Endothelial cell of umbilical vein (primary cell): Measurements from ENCODE around the gene TBC1D10A. TPM values are rescaled to one million over a fixed set of nuclear protein-coding genes. Genes with fewer than 3 reads are reported as not detected.

Experiments used
- BruUV-seq: library from RNA; stranded (reverse); fragments of 400-500 nt; replicated peaks from 2 replicates; lab custom pipeline; 2021; lab: Mats Ljungman, UMichigan
- CTCF ChIA-PET: fragments of 300-600, 350-600 bp; sonication (Branson Sonifier 250); formaldehyde crosslinking; loops from one replicate; lab custom pipeline; 2021; ENCODE audit warnings: antibody characterized with exemption, inconsistent platforms; lab: Charles Lee
- POLR2A ChIA-PET: fragments of 300-600, 350-600 bp; sonication (Branson Sonifier 250); formaldehyde crosslinking; loops from one replicate; lab custom pipeline; 2021; ENCODE audit warnings: antibody characterized with exemption, inconsistent platforms; lab: Charles Lee
- DNase-seq: peaks from one replicate; pipeline ENCODE4 v3.0.0-alpha.2; 2011; ENCODE audit warnings: low read depth, low spot score
- FAIRE-seq: peaks from 2 replicates; lab custom pipeline; 2011; peaks lifted over from hg19 to GRCh38; lab: Jason Lieb, UNC
- H2AFZ ChIP-seq: 2 replicates; pipeline ENCODE4 v1.6.0; 2012; ENCODE audit warnings: low read depth, low read length, control low read depth, inconsistent platforms
- H3K27ac ChIP-seq: 2 replicates; pipeline ENCODE4 v1.5.1; 2011; ENCODE audit warnings: low read depth, mild to moderate bottlenecking, control low read depth, low read length, moderate library complexity; ENCODE audit not compliant: insufficient read depth
- H3K27me3 ChIP-seq, 2 experiments: 2 replicates each; pipeline versions ENCODE4 v1.6.0 to v1.6.1; 2011; ENCODE audit warnings: low read length in 2 of 2, mixed read lengths in 1 of 2; ENCODE audit not compliant: control insufficient read depth in 2 of 2, insufficient read depth in 2 of 2
- H3K36me3 ChIP-seq, 2 experiments: 2 replicates in 1 of 2; 3 replicates in 1 of 2; pipeline ENCODE4 v1.5.1; 2011; ENCODE audit warnings: low read length in 2 of 2, mild to moderate bottlenecking in 1 of 2, moderate library complexity in 1 of 2; ENCODE audit not compliant: control insufficient read depth in 2 of 2, insufficient read depth in 2 of 2; ENCODE audit errors: extremely low read depth in 1 of 2
- H3K4me1 ChIP-seq: 3 replicates; pipeline ENCODE4 v1.5.1; 2011; ENCODE audit warnings: mild to moderate bottlenecking, low read length; ENCODE audit not compliant: control insufficient read depth, insufficient read depth; ENCODE audit errors: extremely low read depth
- H3K4me2 ChIP-seq: 2 replicates; pipeline ENCODE4 v1.6.1; 2011; ENCODE audit warnings: low read length, control low read depth, mixed read lengths; ENCODE audit not compliant: insufficient read depth
- H3K4me3 ChIP-seq, 3 experiments: fragments of 200-600 bp in 1 of 3; sonication (generic), shearing (Covaris generic) in 1 of 3; replicated peaks in 1 of 3; 2 replicates each; pipeline ENCODE4 v1.5.1; 2011 to 2016; ENCODE audit warnings: control low read depth in 3 of 3, low read length in 3 of 3, mild to moderate bottlenecking in 2 of 3, inconsistent platforms in 1 of 3, low read depth in 1 of 3, moderate library complexity in 1 of 3; ENCODE audit not compliant: insufficient read depth in 1 of 3
- H3K79me2 ChIP-seq: 2 replicates; pipeline ENCODE4 v1.6.0; 2012; ENCODE audit warnings: low read length, inconsistent platforms; ENCODE audit not compliant: control insufficient read depth, insufficient read depth
- H3K9ac ChIP-seq: replicated peaks from 2 replicates; pipeline ENCODE3; 2011; ENCODE audit warnings: low read length, control low read depth; ENCODE audit not compliant: insufficient read depth; ENCODE audit errors: extremely low read depth
- H3K9me1 ChIP-seq: replicated peaks from 3 replicates; pipeline ENCODE4 v1.6.0; 2011; ENCODE audit warnings: mild to moderate bottlenecking, low read length; ENCODE audit not compliant: control insufficient read depth, insufficient read depth; ENCODE audit errors: extremely low read depth
- H3K9me3 ChIP-seq: replicated peaks from 2 replicates; pipeline ENCODE4 v1.5.1; 2012; ENCODE audit warnings: low read length, inconsistent platforms; ENCODE audit not compliant: control insufficient read depth, insufficient read depth
- H4K20me1 ChIP-seq: replicated peaks from 2 replicates; pipeline ENCODE3; 2011; ENCODE audit warnings: mild to moderate bottlenecking, low read length; ENCODE audit not compliant: control insufficient read depth, insufficient read depth; ENCODE audit errors: extremely low read depth
- EZH2 ChIP-seq: IDR thresholded peaks from 2 replicates; pipeline ENCODE4 v1.6.1; 2012; ENCODE audit warnings: borderline replicate concordance, low read depth, mild to moderate bottlenecking, moderate library complexity, low read length, inconsistent platforms; ENCODE audit not compliant: severe bottlenecking
- FOS ChIP-seq: IDR thresholded peaks from 2 replicates; pipeline ENCODE4 v1.6.1; 2011; ENCODE audit warnings: mild to moderate bottlenecking, low read length, moderate library complexity, borderline replicate concordance; ENCODE audit not compliant: insufficient read depth
- GATA2 ChIP-seq: IDR thresholded peaks from 2 replicates; pipeline ENCODE4 v1.7.0; 2011; ENCODE audit warnings: low read depth, mild to moderate bottlenecking, moderate library complexity, mixed read lengths, low read length; ENCODE audit not compliant: insufficient read length, insufficient read depth
- JUN ChIP-seq: IDR thresholded peaks from 2 replicates; pipeline ENCODE4 v1.6.1; 2011; ENCODE audit warnings: borderline replicate concordance, low read depth; ENCODE audit not compliant: insufficient read length, insufficient read depth
- MYC ChIP-seq: IDR thresholded peaks from one replicate; pipeline ENCODE4 v1.6.1; 2011; ENCODE audit warnings: mild to moderate bottlenecking, low read depth, low read length
- POLR2A ChIP-seq: IDR thresholded peaks from 2 replicates; pipeline ENCODE4 v1.6.1; 2012; ENCODE audit warnings: low read depth, mild to moderate bottlenecking, control low read depth, low read length
- POLR2AphosphoS5 ChIP-seq: IDR thresholded peaks from 2 replicates; pipeline ENCODE4 v1.6.1; 2012; ENCODE audit warnings: low read depth, mild to moderate bottlenecking, control low read depth, low read length, moderate library complexity; ENCODE audit not compliant: insufficient read depth
- dilution Hi-C: fragments of 300-500 bp; cut with MboI; formaldehyde crosslinking; loops from one replicate; pipeline ENCODE4 v1.15.0; 2019; ENCODE audit warnings: low sequenced_read_pairs; ENCODE audit not compliant: extremely low pct_ligation_motif_present
- intact Hi-C: fragments of 100-400 bp; cut with micrococcal nuclease; formaldehyde crosslinking; loops from one replicate; pipeline ENCODE4 v1.10.0; 2022
- polyA plus RNA-seq, 4 experiments: library from polyadenylated mRNA; depleted of rRNA in 3 of 4; stranded (reverse) in 3 of 4; unstranded in 1 of 4; fragments of >200 nt; gene quantifications; 2 replicates each; pipeline versions ENCODE4 v1.2.1 to v1.2.3, GENCODE V29; 2011 to 2012; ENCODE audit warnings: missing spikeins in 1 of 4
- total RNA-seq: library from RNA; stranded (reverse); gene quantifications from 2 replicates; pipeline ENCODE4 v1.2.3, GENCODE V29; 2021
- TF ChIP-seq, protein P1 (sequence below): IDR thresholded peaks from 2 replicates; pipeline ENCODE4 v1.6.1; 2011; ENCODE audit not compliant: insufficient read depth, insufficient read length
- TF ChIP-seq, protein P2 (sequence below), 2 donors: IDR thresholded peaks; 1 replicate in 1 of 2; 2 replicates in 1 of 2; pipeline ENCODE4 v1.5.1; 2011; ENCODE audit warnings: low read length in 2 of 2, mild to moderate bottlenecking in 2 of 2, moderate library complexity in 2 of 2, control low read depth in 1 of 2, inconsistent platforms in 1 of 2, low read depth in 1 of 2; ENCODE audit not compliant: insufficient read depth in 1 of 2; ENCODE audit errors: extremely low read depth in 1 of 2

TBC1D10A gene
- total and polyA plus RNA-seq, 2 donors (not counting 3 experiments of a cell fraction or from before 2014, with no cell fraction given), result 10.0 to 11.9 TPM

DNA sequence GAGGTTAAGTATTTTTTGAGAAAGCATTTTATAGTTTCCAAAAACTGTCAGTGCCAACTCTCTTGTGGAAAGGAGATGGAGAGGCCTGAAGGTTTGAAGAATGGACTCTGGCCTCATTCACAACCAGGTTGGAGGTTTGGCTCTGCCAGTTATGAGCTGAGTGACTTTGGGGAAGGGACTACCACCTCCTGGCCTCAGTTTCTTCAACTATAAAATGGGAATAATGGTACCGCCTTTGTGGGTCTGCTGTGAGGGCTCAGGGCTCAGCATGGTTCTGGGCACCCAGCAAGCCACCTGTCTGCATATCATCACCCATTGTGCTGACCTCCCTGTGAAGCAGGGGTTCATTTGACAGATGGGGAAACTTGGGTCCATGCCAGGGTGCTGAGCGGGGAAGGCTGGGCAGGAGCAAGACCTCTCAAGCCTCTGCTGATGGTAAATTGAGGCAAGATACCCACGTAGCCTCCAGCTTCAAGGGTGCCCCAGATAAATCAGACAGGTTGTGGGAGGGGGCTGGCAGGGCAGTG is 76.6 kb downstream of the TBC1D10A start:
- H3K4me2 ChIP-seq, result no peak overlapping the region
- ChIA-PET POLR2A (no interaction called here), CTCF (interaction anchor here (1.2 to 2.7 kb wide), 3 partner anchors 17 to 143 kb away, joined by 4 to 16 read pairs (median 6); no protein-coding TSS in a partner anchor)
- dilution Hi-C loops (no loop called here), intact Hi-C loops (no loop called here)
- no TSS peak for BruUV-seq
- no peak overlapping the region for H3K9ac ChIP-seq
- H3K9me1 ChIP-seq, result no peaks in the 10 kb centered on the region
- H3K36me3 ChIP-seq, result no peaks in the 10 kb centered on the region
- H3K27ac ChIP-seq, result no peak overlapping the region
- H3K4me3 ChIP-seq, result no peak overlapping the region
- no peak for TF ChIP-seq JUN
- TF ChIP-seq FOS, result no peak
- TF ChIP-seq, protein P1, sequence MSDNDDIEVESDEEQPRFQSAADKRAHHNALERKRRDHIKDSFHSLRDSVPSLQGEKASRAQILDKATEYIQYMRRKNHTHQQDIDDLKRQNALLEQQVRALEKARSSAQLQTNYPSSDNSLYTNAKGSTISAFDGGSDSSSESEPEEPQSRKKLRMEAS, result no peak
- no peak for TF ChIP-seq POLR2A
- no peak for TF ChIP-seq MYC
- TF ChIP-seq, protein P2, sequence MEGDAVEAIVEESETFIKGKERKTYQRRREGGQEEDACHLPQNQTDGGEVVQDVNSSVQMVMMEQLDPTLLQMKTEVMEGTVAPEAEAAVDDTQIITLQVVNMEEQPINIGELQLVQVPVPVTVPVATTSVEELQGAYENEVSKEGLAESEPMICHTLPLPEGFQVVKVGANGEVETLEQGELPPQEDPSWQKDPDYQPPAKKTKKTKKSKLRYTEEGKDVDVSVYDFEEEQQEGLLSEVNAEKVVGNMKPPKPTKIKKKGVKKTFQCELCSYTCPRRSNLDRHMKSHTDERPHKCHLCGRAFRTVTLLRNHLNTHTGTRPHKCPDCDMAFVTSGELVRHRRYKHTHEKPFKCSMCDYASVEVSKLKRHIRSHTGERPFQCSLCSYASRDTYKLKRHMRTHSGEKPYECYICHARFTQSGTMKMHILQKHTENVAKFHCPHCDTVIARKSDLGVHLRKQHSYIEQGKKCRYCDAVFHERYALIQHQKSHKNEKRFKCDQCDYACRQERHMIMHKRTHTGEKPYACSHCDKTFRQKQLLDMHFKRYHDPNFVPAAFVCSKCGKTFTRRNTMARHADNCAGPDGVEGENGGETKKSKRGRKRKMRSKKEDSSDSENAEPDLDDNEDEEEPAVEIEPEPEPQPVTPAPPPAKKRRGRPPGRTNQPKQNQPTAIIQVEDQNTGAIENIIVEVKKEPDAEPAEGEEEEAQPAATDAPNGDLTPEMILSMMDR (IDR thresholded peaks at IDR 0.05; ENCODE audit: extremely low read depth in 1 of 2, insufficient read depth in 1 of 2, low read depth in 1 of 2, low read length in 2 of 2), result no peak
- no peak for TF ChIP-seq POLR2AphosphoS5
- no peak for TF ChIP-seq EZH2
- no peak for TF ChIP-seq GATA2
- no peak overlapping the region for H2AFZ ChIP-seq
- no peak for DNase-seq
- FAIRE-seq, result no peak
- H3K9me3 ChIP-seq, result no peaks in the 10 kb centered on the region
- no peaks in the 10 kb centered on the region for H3K79me2 ChIP-seq
- peaks cover 11% of the 10 kb centered on the region for H3K4me1 ChIP-seq
- no peaks in the 10 kb centered on the region for H4K20me1 ChIP-seq
- peaks cover 18 to 24% of the 10 kb centered on the region in 2 experiments for H3K27me3 ChIP-seq
